T-helper 2 cell treated with Interferon-gamma antibody and Interleukin-4, amounts not matched to agents 100 ng/mL and 5 ng/mL, for 36 hours (primary cell): ENCODE results near the gene TMPRSS6. TPM values are rescaled to one million over a fixed set of nuclear protein-coding genes. Genes with fewer than 3 reads are reported as not detected.

Experiments
- intact Hi-C: fragments of 100-400 bp; cut with micrococcal nuclease; formaldehyde crosslinking; loops from one replicate; pipeline ENCODE4 v1.15.1; 2023
- total RNA-seq: library from RNA; stranded (reverse); gene quantifications from 2 replicates; pipeline ENCODE4 v1.2.3, GENCODE V29; 2022

The TMPRSS6 gene
- total RNA-seq, 1 donor from 2014 or later = 0.55 TPM

- intact Hi-C loops = no loop called here
These were observed 76.7 kb downstream of the TMPRSS6 start for GRCh38 chr22:37032535-37033460.

GRCh38 chr22:37032134-37032534 is 77.4 kb downstream of the TMPRSS6 start:
- intact Hi-C loops = no loop called here

DNA sequence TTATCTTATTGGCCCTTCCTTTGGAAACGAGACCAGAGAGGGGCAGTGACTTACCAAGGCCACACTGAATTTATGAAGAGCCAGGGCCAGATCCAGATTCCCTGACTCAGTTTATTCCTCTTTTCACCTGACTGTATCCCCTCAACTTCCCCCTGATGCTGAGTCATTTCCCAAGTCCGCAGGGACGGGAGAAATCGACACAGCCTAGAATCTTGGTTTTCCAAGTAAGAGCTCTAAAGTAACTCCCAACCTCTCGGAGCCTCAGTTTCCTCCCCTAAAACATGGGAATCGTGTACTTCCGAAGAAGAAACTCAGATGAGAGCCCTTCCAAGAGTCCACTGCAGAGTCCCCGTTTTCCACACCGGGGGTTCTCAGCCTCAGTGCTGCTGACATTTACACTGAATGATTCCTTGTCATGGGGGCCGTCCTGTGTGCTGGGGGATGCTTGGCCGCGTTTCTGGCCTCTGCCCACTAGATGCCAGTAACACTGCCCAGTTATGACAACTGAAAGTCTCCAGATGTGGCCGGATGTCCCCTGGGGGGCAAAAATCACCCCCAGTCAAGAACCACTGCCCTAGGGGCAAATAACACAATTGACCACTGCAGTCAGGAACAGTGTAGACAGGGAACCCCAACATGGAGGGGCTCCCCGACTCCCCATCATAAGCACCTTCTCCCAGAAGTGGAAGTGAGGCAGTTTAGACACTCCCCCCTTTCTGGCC is 78.8 kb downstream of the TMPRSS6 start:
- intact Hi-C loops = no loop called here

DNA sequence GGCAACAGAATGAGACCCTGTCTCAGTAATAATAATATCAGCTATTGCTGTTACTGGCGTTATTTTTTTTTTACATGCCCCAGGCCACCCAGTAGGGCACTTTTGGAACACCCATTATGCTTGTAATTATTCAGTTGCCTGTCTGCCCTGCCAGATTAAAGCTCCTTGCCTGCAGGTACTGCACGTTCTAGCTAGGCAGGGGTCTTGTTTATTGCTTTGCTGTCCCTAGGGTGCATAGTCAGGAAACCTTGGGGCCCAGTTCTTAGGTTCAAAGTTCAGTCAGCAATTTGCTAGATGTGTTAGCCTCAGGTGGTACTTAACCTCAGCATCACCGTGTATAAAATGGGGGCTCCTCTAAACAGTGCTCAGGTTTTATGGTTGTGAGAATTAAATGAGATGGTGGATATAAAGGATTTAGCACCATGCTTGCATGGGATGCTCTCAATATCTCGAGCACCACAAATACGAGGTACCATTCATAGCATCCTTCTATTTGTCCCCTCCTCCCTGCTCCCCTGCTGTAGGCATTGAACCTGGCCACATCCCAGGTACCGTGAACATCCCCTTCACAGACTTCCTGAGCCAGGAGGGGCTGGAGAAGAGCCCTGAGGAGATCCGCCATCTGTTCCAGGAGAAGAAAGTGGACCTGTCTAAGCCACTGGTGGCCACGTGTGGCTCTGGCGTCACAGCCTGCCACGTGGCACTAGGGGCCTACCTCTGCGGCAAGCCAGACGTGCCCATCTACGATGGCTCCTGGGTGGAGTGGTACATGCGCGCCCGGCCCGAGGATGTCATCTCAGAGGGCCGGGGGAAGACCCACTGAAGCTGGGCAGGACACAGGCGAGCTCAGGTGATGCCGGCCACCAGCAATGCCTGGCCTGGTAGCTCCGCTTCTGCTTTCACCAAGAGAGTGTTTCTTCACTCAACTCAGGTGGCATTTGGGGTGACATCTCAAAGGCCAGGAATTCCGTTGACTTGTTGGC is 80.5 kb downstream of the TMPRSS6 start:
- intact Hi-C loops = no loop called here

DNA sequence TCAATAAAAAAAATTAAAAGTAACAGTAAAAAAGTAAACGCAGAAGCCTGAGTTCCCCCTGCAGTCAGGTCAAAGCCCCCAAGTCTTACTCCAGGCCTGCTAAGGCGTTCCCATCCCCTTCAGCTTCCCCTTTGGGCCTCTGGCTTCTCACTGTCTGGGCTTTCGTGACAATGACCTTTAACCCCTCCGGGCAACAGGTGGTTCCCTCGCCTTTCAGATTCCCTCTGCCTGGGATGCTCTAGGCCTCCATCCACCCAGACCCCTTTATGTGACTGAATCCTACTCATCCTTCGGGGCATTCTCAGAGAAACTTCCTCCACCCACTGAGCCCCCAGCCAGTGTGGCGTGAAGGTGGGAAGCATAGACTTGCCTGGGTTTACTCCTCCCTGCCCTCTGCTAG is 82.0 kb downstream of the TMPRSS6 start:
- intact Hi-C loops = no loop called here

DNA sequence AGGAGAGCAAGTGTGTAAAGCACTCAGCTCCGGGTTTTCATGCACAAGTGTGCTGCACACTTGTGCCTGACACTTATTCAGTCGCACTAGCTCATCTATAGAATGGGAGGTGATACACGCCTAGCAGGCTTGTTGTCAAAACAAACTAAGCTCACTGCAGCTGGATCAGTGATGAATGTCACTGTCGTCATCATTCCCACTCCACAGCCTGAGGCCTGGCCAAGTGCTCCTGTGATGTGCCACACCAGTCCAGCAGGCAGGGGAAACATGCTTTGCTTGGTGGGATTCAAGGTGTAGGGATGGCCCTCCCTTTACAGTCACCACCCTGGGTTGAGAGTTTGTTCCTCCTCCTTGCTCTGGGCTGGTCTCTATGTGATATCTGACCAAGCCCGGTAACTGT is 83.2 kb downstream of the TMPRSS6 start:
- intact Hi-C loops = no loop called here

- intact Hi-C loops = no loop called here
These were observed 83.9 kb downstream of the TMPRSS6 start for GRCh38 chr22:37025500-37026070.

DNA sequence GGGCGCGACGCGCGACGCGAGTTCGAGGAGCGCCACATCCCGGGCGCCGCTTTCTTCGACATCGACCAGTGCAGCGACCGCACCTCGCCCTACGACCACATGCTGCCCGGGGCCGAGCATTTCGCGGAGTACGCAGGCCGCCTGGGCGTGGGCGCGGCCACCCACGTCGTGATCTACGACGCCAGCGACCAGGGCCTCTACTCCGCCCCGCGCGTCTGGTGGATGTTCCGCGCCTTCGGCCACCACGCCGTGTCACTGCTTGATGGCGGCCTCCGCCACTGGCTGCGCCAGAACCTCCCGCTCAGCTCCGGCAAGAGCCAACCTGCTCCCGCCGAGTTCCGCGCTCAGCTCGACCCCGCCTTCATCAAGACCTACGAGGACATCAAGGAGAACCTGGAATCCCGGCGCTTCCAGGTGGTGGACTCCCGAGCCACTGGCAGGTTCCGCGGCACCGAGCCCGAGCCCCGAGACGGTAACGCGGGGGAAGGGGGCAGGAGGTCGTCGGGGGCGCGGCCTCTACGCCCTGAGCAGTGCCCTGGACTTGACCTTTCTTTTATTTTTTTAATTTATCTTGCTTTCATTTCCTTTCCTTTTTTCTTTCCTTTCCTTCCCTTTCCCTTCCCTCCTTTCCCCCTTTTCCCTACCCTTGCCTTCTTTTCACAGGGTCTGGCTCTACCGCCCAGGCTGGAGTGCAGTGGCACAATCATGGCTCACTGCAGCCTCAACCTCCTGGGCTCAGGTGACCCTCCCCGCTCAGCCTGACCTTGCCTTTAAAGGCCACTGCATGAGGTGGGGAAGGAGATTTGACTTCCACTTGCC is 85.0 kb downstream of the TMPRSS6 start:
- intact Hi-C loops = no loop called here

- intact Hi-C loops = no loop called here
These were observed 85.7 kb downstream of the TMPRSS6 start for GRCh38 chr22:37023743-37024338.

GRCh38 chr22:37022483-37023337 is 86.8 kb downstream of the TMPRSS6 start:
- intact Hi-C loops = no loop called here

DNA sequence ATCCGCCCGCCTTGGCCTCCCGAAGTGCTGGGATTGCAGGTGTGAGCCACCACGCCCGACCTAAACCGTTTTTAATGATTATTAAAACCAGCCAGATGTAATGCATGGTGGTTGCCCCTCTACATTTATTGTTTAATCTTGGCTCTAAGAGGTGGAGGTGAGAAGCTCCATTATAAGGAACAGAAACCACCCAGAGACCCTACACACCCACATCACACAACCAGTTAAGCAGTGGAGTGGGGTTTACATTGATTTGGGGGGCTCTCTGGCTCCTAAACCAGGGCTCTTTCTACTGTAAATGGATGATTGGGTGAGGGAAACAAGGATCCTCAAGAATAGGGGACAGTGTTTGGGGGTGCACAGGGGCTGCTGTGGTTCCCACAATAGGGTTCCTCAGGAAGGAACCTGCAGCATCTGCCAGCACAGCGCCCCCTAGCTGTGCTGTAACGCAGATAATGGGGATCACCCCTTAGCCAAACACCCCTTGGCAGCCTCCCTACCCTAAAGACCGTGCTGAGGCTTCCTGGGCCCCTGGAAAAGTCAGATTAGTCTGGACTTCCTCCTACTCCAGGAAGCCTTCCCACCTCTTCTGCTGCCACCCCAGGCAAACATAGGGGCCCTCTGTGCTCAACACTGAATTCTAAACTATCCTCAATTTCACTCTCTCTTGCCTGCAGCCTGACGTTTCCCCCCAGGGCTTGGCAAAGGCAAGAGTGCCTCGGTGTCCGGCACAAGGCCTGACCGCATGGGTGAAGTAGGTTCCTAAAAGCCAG is 87.6 kb downstream of the TMPRSS6 start:
- intact Hi-C loops = no loop called here

- intact Hi-C loops = no loop called here
These were observed 88.5 kb downstream of the TMPRSS6 start for GRCh38 chr22:37021041-37021440.

DNA sequence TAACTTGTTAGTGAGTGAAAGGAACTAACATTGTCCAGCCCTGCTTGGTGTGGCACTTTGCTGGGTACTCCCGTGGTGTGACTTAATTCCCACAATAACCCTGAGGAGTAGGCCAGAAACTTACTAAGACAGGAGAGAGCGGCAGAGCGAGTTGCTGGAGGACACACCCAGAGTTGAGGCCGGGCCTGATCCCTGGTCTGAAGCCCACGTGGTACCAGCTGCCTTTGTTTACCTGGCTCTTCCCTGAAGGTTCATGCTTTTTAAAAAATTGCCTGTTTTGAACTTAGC is 89.4 kb downstream of the TMPRSS6 start:
- intact Hi-C loops = no loop called here

DNA sequence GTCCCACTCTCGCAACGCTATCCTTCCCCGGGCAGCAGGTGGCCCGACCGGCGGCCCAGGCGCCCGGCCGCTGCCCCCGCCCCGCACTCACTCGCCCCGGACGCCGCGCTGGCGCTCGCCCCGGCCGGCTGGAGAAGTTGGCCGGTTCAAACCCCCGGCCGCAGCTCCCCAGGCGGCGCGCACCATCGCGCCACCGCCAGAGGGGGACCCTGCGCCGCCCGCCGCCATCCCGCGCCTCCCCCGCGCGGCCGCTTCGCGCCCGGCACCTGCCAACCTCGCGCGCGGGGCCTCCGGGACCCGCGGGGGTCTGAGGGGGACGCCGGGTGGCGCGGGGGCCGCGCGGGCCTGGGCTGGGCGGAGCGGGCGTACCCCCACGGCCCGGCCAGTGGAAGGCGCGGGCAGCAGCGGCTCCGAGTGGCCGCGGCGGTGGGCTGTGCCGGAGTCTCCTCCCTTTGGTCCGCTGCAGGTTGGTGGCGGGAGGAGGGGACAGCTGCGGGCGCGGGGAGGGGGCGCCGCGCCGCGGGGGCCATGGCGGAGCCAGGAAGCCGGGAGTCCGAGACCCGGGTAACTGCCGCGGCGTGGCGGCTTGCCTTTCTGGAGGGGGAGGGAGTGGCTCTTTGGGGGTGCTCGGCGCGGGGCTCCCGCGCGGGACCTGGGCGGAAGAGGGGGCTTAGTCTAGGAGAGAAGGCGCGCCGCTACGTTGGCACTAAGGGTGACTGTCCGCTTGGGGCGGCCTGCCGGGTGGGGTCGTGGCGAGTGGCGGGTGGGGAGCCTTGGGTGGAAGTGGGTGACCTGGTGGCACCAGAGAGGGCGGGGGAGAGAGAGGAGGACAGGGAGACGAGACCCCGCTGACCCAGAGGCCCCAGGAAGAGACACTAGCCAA is 90.0 kb downstream of the TMPRSS6 start, which contains the start of the genes MPST and TST:
Gene MPST (plus strand): TSS at position 434 of the 883 bp plus-strand sequence. CDS start 95 bp downstream, at position 529.
Gene TST (minus strand): TSS at position 139 of the 883 bp plus-strand sequence. CDS start 715 bp downstream, outside the sequence.
- intact Hi-C loops = no loop called here

DNA sequence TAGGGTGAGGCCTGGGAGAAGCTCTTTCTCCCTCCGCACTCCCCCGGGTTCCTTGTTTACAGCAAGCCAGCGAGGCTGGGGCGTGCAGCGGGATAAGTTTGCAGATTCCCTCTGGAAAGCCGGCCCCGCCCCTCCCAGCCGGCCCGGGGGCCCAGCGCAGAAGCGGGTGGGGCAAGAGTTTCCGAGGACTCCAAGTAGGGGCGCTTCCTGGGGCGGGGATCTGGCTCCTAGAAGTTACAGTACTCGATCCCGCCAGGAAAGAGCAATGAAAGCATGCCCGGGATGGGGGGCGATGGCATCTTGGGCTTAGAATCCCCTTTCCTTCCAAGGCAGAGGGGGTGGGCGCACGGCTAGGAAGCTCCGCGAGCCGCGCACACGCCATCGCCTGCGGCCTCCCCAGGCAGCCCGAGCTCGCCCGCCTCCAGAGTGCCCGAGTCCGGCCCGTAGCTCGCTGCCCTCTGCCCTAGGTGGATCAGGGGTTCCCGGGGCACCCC is 90.7 kb downstream of the TMPRSS6 start:
- intact Hi-C loops = no loop called here

- intact Hi-C loops = no loop called here
These were observed 91.3 kb downstream of the TMPRSS6 start for GRCh38 chr22:37018086-37018814.
